ENCODE results near the gene FAM81A.
"Not testable (repeated sequence)": the region's sequence is repeated elsewhere in the genome, so short reads cannot be mapped to it uniquely, and the experiment has no call there.

FAM81A gene

GRCh38 chr15:59437817-59438624 lies at the start of gene FAM81A:
Gene FAM81A (plus strand): TSS chr15:59438186. CDS start chr15:59458627, 20,441 bp downstream.
- no peak for DNase-seq (ENCODE audit: low read depth, low spot score)

GRCh38 chr15:59388670-59389069 lies 49.3 kb upstream of the FAM81A start:
- no peak for DNase-seq (ENCODE audit: low read depth, low spot score)

- DNase-seq (ENCODE audit: low read depth, low spot score), result no peak
Observed at GRCh38 chr15:59392299-59392698, 45.7 kb upstream of the FAM81A start.

GRCh38 chr15:59394166-59394661 lies 43.8 kb upstream of the FAM81A start:
- no peak for DNase-seq (ENCODE audit: low read depth, low spot score)

GRCh38 chr15:59396211-59396610 lies 41.8 kb upstream of the FAM81A start:
- DNase-seq (ENCODE audit: low read depth, low spot score), result no peak

GRCh38 chr15:59396679-59397078 lies 41.3 kb upstream of the FAM81A start:
- no peak for DNase-seq (ENCODE audit: low read depth, low spot score)

GRCh38 chr15:59398220-59398619 lies 39.8 kb upstream of the FAM81A start:
- DNase-seq (ENCODE audit: low read depth, low spot score), result no peak

- no peak for DNase-seq (ENCODE audit: low read depth, low spot score)
Observed at GRCh38 chr15:59399465-59400102, 38.4 kb upstream of the FAM81A start.

- DNase-seq (ENCODE audit: low read depth, low spot score), result no peak
Observed at GRCh38 chr15:59400103-59400813, 37.7 kb upstream of the FAM81A start.

- DNase-seq (ENCODE audit: low read depth, low spot score), result not testable (repeated sequence)
Observed at GRCh38 chr15:59401051-59401823, 36.7 kb upstream of the FAM81A start.

GRCh38 chr15:59401824-59402569 lies 36.0 kb upstream of the FAM81A start:
- DNase-seq (ENCODE audit: low read depth, low spot score), result no peak

GRCh38 chr15:59405079-59405478 lies 32.9 kb upstream of the FAM81A start:
- DNase-seq (ENCODE audit: low read depth, low spot score), result no peak

- DNase-seq (ENCODE audit: low read depth, low spot score), result no peak
Observed at GRCh38 chr15:59406446-59406845, 31.5 kb upstream of the FAM81A start.

GRCh38 chr15:59407946-59408345 lies 30.0 kb upstream of the FAM81A start:
- no peak for DNase-seq (ENCODE audit: low read depth, low spot score)

GRCh38 chr15:59410391-59410896 lies 27.5 kb upstream of the FAM81A start:
- DNase-seq (ENCODE audit: low read depth, low spot score), result no peak

GRCh38 chr15:59413577-59413976 lies 24.4 kb upstream of the FAM81A start:
- DNase-seq (ENCODE audit: low read depth, low spot score), result no peak

GRCh38 chr15:59416816-59417215 lies 21.2 kb upstream of the FAM81A start:
- DNase-seq (ENCODE audit: low read depth, low spot score), result no peak

GRCh38 chr15:59419170-59419569 lies 18.8 kb upstream of the FAM81A start:
- no peak for DNase-seq (ENCODE audit: low read depth, low spot score)

GRCh38 chr15:59420108-59420507 lies 17.9 kb upstream of the FAM81A start:
- no peak for DNase-seq (ENCODE audit: low read depth, low spot score)

GRCh38 chr15:59420986-59421618 lies 16.9 kb upstream of the FAM81A start:
- DNase-seq (ENCODE audit: low read depth, low spot score), result no peak

All from activated CD4-positive, CD25-positive, alpha-beta regulatory T cell treated with anti-CD3 and anti-CD28 coated beads, Interleukin-2, amount 50 U/mL, for 16 hours (primary cell).